A204.1 (cell line): Measurements from ENCODE around the gene BTBD9.
"Not testable (repeated sequence)": the region's sequence is repeated elsewhere in the genome, so short reads cannot be mapped to it uniquely, and the experiment has no call there.

Experiments used
- FAIRE-seq: peaks from 2 replicates; lab custom pipeline; 2012; peaks lifted over from hg19 to GRCh38; lab: Jason Lieb, UNC

The BTBD9 gene

GRCh38 chr6:38648629-38649028 lies 8.9 kb upstream of the BTBD9 start:
- no peak for FAIRE-seq

- FAIRE-seq = no peak
These were observed 6.6 kb upstream of the BTBD9 start for GRCh38 chr6:38646166-38646878.

GRCh38 chr6:38644951-38645350 lies 5.2 kb upstream of the BTBD9 start:
- FAIRE-seq = no peak

- no peak for FAIRE-seq
These were observed 634 bp upstream of the BTBD9 start for GRCh38 chr6:38640216-38640909.

- FAIRE-seq = no peak
These were observed 710 bp downstream of the BTBD9 start for GRCh38 chr6:38638941-38639497.

GRCh38 chr6:38637756-38638155 lies 2.0 kb downstream of the BTBD9 start:
- no peak for FAIRE-seq

- no peak for FAIRE-seq
These were observed 3.7 kb downstream of the BTBD9 start for GRCh38 chr6:38636027-38636426.

GRCh38 chr6:38634518-38634917 lies 5.2 kb downstream of the BTBD9 start:
- FAIRE-seq = no peak

GRCh38 chr6:38632490-38632889 lies 7.2 kb downstream of the BTBD9 start:
- no peak for FAIRE-seq

- FAIRE-seq = no peak
These were observed 8.4 kb downstream of the BTBD9 start for GRCh38 chr6:38631186-38631783.

- FAIRE-seq = no peak
These were observed 14.5 kb downstream of the BTBD9 start for GRCh38 chr6:38625217-38625616.

- not testable (repeated sequence) for FAIRE-seq
These were observed 20.4 kb downstream of the BTBD9 start for GRCh38 chr6:38619342-38619741.

GRCh38 chr6:38618301-38618700 lies 21.4 kb downstream of the BTBD9 start:
- not testable (repeated sequence) for FAIRE-seq

- no peak for FAIRE-seq
These were observed 21.9 kb downstream of the BTBD9 start for GRCh38 chr6:38617856-38618255.

- FAIRE-seq = no peak
These were observed 27.4 kb downstream of the BTBD9 start for GRCh38 chr6:38612143-38612965.

GRCh38 chr6:38610050-38610625 lies 29.6 kb downstream of the BTBD9 start:
- no peak for FAIRE-seq

GRCh38 chr6:38604700-38605099 lies 35.0 kb downstream of the BTBD9 start:
- no peak for FAIRE-seq

- FAIRE-seq = no peak
These were observed 35.8 kb downstream of the BTBD9 start for GRCh38 chr6:38603966-38604365.

GRCh38 chr6:38603496-38603895 lies 36.2 kb downstream of the BTBD9 start:
- FAIRE-seq = no peak

- no peak for FAIRE-seq
These were observed 39.7 kb downstream of the BTBD9 start for GRCh38 chr6:38599966-38600550.

GRCh38 chr6:38599261-38599660 lies 40.5 kb downstream of the BTBD9 start:
- FAIRE-seq = no peak
